Right lobe of liver (tissue), 4 donors: ENCODE results near the gene DLG2.

Source experiments
- POLR2A ChIP-seq: fragments of 450-650 bp; IDR thresholded peaks from one replicate; pipeline ENCODE4 v1.6.1; 2017; ENCODE audit warnings: antibody characterized with exemption, mild to moderate bottlenecking
- TF ChIP-seq, protein P1 (sequence below), 4 donors: fragments of 200-600 bp in 3 of 4; fragments of 450-650 bp in 1 of 4; IDR thresholded peaks; one replicate each; pipeline versions ENCODE4 v1.5.1 to v1.8.0; 2016 to 2022; ENCODE audit warnings: antibody characterized with exemption in 4 of 4, mild to moderate bottlenecking in 2 of 4
- donor health status: DM: no; HTN: no; CAD: no.
- donor health status: DM: no; HTN: no; CAD: no.
- donor health status: DM: no; HTN: yes; CAD: no.

DNA sequence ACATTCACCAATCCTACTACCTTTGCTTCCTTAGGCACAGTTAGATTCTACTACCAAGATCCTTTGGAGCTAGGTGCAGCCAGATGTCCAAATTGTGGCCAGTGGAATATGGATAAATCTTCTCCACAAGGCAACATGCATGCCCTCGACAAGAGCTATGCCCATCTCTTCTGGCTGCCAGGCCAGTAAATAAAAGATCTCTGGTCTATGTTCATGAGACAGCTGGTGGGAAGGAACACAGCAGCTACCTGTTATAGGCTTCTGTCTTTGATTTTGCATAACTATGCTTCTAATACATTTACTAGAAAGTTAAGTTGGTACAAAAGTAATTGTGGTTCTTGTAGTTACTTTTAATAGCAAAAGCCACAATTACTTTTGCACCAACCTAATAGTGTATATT, 182.7 kb downstream of the DLG2 start:
- TF ChIP-seq, protein P1, sequence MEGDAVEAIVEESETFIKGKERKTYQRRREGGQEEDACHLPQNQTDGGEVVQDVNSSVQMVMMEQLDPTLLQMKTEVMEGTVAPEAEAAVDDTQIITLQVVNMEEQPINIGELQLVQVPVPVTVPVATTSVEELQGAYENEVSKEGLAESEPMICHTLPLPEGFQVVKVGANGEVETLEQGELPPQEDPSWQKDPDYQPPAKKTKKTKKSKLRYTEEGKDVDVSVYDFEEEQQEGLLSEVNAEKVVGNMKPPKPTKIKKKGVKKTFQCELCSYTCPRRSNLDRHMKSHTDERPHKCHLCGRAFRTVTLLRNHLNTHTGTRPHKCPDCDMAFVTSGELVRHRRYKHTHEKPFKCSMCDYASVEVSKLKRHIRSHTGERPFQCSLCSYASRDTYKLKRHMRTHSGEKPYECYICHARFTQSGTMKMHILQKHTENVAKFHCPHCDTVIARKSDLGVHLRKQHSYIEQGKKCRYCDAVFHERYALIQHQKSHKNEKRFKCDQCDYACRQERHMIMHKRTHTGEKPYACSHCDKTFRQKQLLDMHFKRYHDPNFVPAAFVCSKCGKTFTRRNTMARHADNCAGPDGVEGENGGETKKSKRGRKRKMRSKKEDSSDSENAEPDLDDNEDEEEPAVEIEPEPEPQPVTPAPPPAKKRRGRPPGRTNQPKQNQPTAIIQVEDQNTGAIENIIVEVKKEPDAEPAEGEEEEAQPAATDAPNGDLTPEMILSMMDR (IDR thresholded peaks at IDR 0.05): no peak
- TF ChIP-seq POLR2A: no peak
